HepG2 (cell line): ENCODE measurements around the gene TNFRSF18. TPM values are rescaled to one million over a fixed set of nuclear protein-coding genes. Genes with fewer than 3 reads are reported as not detected.

ENCODE experiments used
- ARNTL ChIP-seq: sonication (generic); formaldehyde crosslinking; IDR thresholded peaks from 2 replicates; pipeline ENCODE4 v1.4.0; 2020; ENCODE audit warnings: mild to moderate bottlenecking, missing genetic modification reagents
- FOXA1 ChIP-seq, 2 experiments: fragments of 450-650 bp in 1 of 2; sonication (generic) in 1 of 2; formaldehyde crosslinking in 1 of 2; IDR thresholded peaks; 2 replicates each; pipeline versions ENCODE4 v1.4.0 to v1.6.1; 2016 to 2020; ENCODE audit warnings: missing genetic modification reagents in 1 of 2
- LRRFIP1 ChIP-seq: sonication (generic); formaldehyde crosslinking; conservative IDR thresholded peaks from 2 replicates; pipeline ENCODE4 v1.4.0; 2020; ENCODE audit warnings: missing genetic modification reagents
- MED8 ChIP-seq: sonication (generic); formaldehyde crosslinking; IDR thresholded peaks from 2 replicates; pipeline ENCODE4 v1.8.1; 2023; ENCODE audit warnings: mild to moderate bottlenecking, missing genetic modification reagents; ENCODE audit not compliant: insufficient replicate concordance
- MEF2D ChIP-seq: sonication (generic); formaldehyde crosslinking; IDR thresholded peaks from 2 replicates; pipeline ENCODE4 v1.5.1; 2020; ENCODE audit warnings: mild to moderate bottlenecking, missing genetic modification reagents
- NCOA5 ChIP-seq: sonication (generic); formaldehyde crosslinking; IDR thresholded peaks from 2 replicates; pipeline ENCODE4 v1.4.0; 2020; ENCODE audit warnings: missing genetic modification reagents
- PBX2 ChIP-seq: IDR thresholded peaks from 2 replicates; pipeline ENCODE4 v1.6.1; 2016; ENCODE audit warnings: control low read depth
- SMAD1 ChIP-seq: sonication (generic); formaldehyde crosslinking; IDR thresholded peaks from 2 replicates; pipeline ENCODE4 v1.4.0; 2020; ENCODE audit warnings: missing genetic modification reagents, low read depth, mild to moderate bottlenecking, borderline replicate concordance
- ZBED4 ChIP-seq: sonication (generic); formaldehyde crosslinking; IDR thresholded peaks from 2 replicates; pipeline ENCODE4 v1.4.0; 2020; ENCODE audit warnings: missing genetic modification reagents, borderline replicate concordance
- ZNF160 ChIP-seq: sonication (generic); formaldehyde crosslinking; IDR thresholded peaks from 2 replicates; pipeline ENCODE4 v1.8.0; 2022; ENCODE audit warnings: mild to moderate bottlenecking, inconsistent platforms, missing genetic modification reagents
- ZNF513 ChIP-seq: sonication (generic); formaldehyde crosslinking; conservative IDR thresholded peaks from 2 replicates; pipeline ENCODE4 v1.5.0; 2020; ENCODE audit warnings: missing genetic modification reagents
- ZNF609 ChIP-seq: sonication (generic); formaldehyde crosslinking; IDR thresholded peaks from 2 replicates; pipeline ENCODE4 v1.4.0; 2020; ENCODE audit warnings: mild to moderate bottlenecking, missing genetic modification reagents, borderline replicate concordance
- ZSCAN20 ChIP-seq: sonication (generic); formaldehyde crosslinking; IDR thresholded peaks from 2 replicates; pipeline ENCODE4 v1.4.0; 2020; ENCODE audit warnings: missing genetic modification reagents, mild to moderate bottlenecking, borderline replicate concordance
- polyA plus RNA-seq, 8 experiments: library from polyadenylated mRNA; depleted of rRNA in 3 of 8; stranded (reverse) in 7 of 8; unstranded in 1 of 8; fragments of >200 nt; fragmentation: Illumina TruSeq in 4 of 8; extraction: Trizol in 4 of 8; gene quantifications; 2 replicates each; pipeline versions ENCODE4 v1.2.1 to v1.2.3, GENCODE V29; 2011 to 2016; ENCODE audit warnings: low read depth in 4 of 8, missing spikeins in 1 of 8, mixed read lengths in 1 of 8; ENCODE audit not compliant: insufficient read depth in 1 of 8
- total RNA-seq, 5 experiments: library from RNA; depleted of rRNA; stranded (reverse); fragments of >200 nt; fragmentation: Illumina TruSeq; extraction: Trizol; gene quantifications; 2 replicates each; pipeline ENCODE4 v1.2.3, GENCODE V29; 2016; ENCODE audit warnings: low read depth in 1 of 5

The TNFRSF18 gene
- total and polyA plus RNA-seq, 2 of the 13 experiments (the other 11 are each of a cell fraction or from before 2014, with no cell fraction given), result not detected

- TF ChIP-seq ARNTL (CRISPR knock-in tag) (peak; percentile 22; the same call in 1 of the 2 replicates), PBX2 (CRISPR knock-in tag) (peak; percentile 78), ZNF513 (CRISPR knock-in tag) (0 out of 2 replicates have a peak, but pooled peaks have one; percentile 54), LRRFIP1 (no peak), FOXA1 (IDR thresholded peaks at IDR 0.05) (no peak), FOXA1 (CRISPR knock-in tag; IDR thresholded peaks at IDR 0.05) (no peak), MEF2D (peak; percentile 72), MED8 (CRISPR knock-in tag) (no peak), ZNF609 (CRISPR knock-in tag) (peak; percentile 76), ZSCAN20 (CRISPR knock-in tag) (no peak), ZNF160 (0 out of 2 replicates have a peak, but pooled peaks have one; percentile 25), ZBED4 (CRISPR knock-in tag) (peak; percentile 54; the same call in 1 of the 2 replicates), NCOA5 (CRISPR knock-in tag) (no peak), SMAD1 (CRISPR knock-in tag) (peak; percentile 71; the same call in 1 of the 2 replicates)
These were observed 33.4 kb upstream of the TNFRSF18 start (continued) for GRCh38 chr1:1239614-1240347.
